ENCODE data around the gene PRUNE2.

PRUNE2 gene

GRCh38 chr9:76856016-76856415, 49.9 kb downstream of the PRUNE2 start:
- H3K36me3 ChIP-seq (ENCODE audit: control insufficient read depth, low read length), result no peaks in the 10 kb centered on the region
- no peaks in the 10 kb centered on the region for H3K4me1 ChIP-seq (ENCODE audit: control insufficient read depth, low read length)
- no peaks in the 10 kb centered on the region for H3K79me2 ChIP-seq (ENCODE audit: control insufficient read depth, low read length)
- no peaks in the 10 kb centered on the region for H3F3A ChIP-seq (ENCODE audit: control insufficient read depth, insufficient read depth)
- H4K20me1 ChIP-seq (ENCODE audit: control insufficient read depth, insufficient read depth, low read depth, low read length), result no peaks in the 10 kb centered on the region
- no peaks in the 10 kb centered on the region for H3K9me2 ChIP-seq (replicated peaks; ENCODE audit: control insufficient read depth, low read length)
- no peaks in the 10 kb centered on the region for H3K27me3 ChIP-seq (ENCODE audit: control insufficient read depth, low read length)
- H3K9me3 ChIP-seq (ENCODE audit: control insufficient read depth, insufficient read depth, low read length), result no peaks in the 10 kb centered on the region
- no peak overlapping the region for H3K27ac ChIP-seq (ENCODE audit: low read depth, low read length)
- TF ChIP-seq EZH2phosphoT487 (IDR thresholded peaks at IDR 0.05; ENCODE audit: borderline replicate concordance, low read length), result no peak
- H3K4me3 ChIP-seq (ENCODE audit: low read length), result no peak overlapping the region
- H3K4me2 ChIP-seq (ENCODE audit: low read length), result no peak overlapping the region

DNA sequence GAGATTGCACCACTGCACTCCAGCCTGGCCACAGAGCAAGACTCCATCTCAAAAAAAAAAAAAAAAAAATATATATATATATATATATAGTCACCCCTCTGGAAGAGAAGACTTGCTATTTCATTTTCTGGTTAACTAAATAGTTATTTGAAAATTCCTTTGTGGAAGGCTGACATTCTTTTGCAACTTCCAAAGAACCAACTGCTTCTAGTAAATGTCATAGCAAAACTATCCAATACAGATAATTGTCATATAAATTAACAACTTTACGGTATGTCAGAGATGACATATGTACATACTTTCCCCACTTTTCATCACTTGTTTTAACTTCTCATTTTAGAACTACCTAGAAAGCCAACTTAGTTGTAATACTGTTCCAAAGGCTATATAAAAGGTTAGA, 50.9 kb downstream of the PRUNE2 start:
- Histone ChIP-seq H3K27me3 (ENCODE audit: control insufficient read depth, low read length) (no peaks in the 10 kb centered on the region), H4K20me1 (ENCODE audit: control insufficient read depth, insufficient read depth, low read depth, low read length) (no peaks in the 10 kb centered on the region), H3K4me2 (ENCODE audit: low read length) (no peak overlapping the region), H3K4me3 (ENCODE audit: low read length) (no peak overlapping the region), H3K79me2 (ENCODE audit: control insufficient read depth, low read length) (no peaks in the 10 kb centered on the region), H3K36me3 (ENCODE audit: control insufficient read depth, low read length) (no peaks in the 10 kb centered on the region), H3K4me1 (ENCODE audit: control insufficient read depth, low read length) (no peaks in the 10 kb centered on the region), H3K27ac (ENCODE audit: low read depth, low read length) (no peak overlapping the region), H3K9me3 (ENCODE audit: control insufficient read depth, insufficient read depth, low read length) (no peaks in the 10 kb centered on the region), H3K9me2 (replicated peaks; ENCODE audit: control insufficient read depth, low read length) (no peaks in the 10 kb centered on the region), H3F3A (ENCODE audit: control insufficient read depth, insufficient read depth) (no peaks in the 10 kb centered on the region)
- TF ChIP-seq EZH2phosphoT487 (IDR thresholded peaks at IDR 0.05; ENCODE audit: borderline replicate concordance, low read length), result no peak
- TF ChIP-seq CTCF (IDR thresholded peaks at IDR 0.05; ENCODE audit: low read depth, low read length, poor library complexity, severe bottlenecking), result no peak

DNA sequence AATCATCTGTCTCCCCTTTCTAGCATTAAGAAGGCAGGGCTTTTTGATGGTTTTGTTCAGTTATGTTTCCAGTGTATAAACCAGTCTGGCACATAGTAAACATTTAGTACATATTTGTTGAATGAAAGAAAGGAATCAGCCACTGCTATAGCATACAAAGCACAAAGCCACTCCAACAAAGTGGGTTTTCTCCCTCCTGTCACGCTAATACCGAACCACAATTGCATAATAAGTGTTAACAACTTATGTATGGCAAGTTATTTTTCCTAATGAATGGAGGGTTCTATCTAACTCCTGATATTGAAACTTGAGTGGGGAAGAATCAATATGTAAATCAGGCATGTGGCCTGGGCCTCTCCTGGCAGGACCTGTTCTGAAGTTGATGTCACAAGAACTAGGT, 53.9 kb downstream of the PRUNE2 start:
- H3K9me2 ChIP-seq (replicated peaks; ENCODE audit: control insufficient read depth, low read length), result no peaks in the 10 kb centered on the region
- no peaks in the 10 kb centered on the region for H3K36me3 ChIP-seq (ENCODE audit: control insufficient read depth, low read length)
- no peaks in the 10 kb centered on the region for H4K20me1 ChIP-seq (ENCODE audit: control insufficient read depth, insufficient read depth, low read depth, low read length)
- no peaks in the 10 kb centered on the region for H3K79me2 ChIP-seq (ENCODE audit: control insufficient read depth, low read length)
- no peaks in the 10 kb centered on the region for H3K4me1 ChIP-seq (ENCODE audit: control insufficient read depth, low read length)
- H3K4me3 ChIP-seq (ENCODE audit: low read length), result no peak overlapping the region
- no peaks in the 10 kb centered on the region for H3K9me3 ChIP-seq (ENCODE audit: control insufficient read depth, insufficient read depth, low read length)
- H3K27ac ChIP-seq (ENCODE audit: low read depth, low read length), result no peak overlapping the region
- TF ChIP-seq CTCF (IDR thresholded peaks at IDR 0.05; ENCODE audit: low read depth, low read length, poor library complexity, severe bottlenecking) (no peak), EZH2phosphoT487 (IDR thresholded peaks at IDR 0.05; ENCODE audit: borderline replicate concordance, low read length) (no peak)
- H3K27me3 ChIP-seq (ENCODE audit: control insufficient read depth, low read length), result no peaks in the 10 kb centered on the region
- no peak overlapping the region for H3K4me2 ChIP-seq (ENCODE audit: low read length)
- H3F3A ChIP-seq (ENCODE audit: control insufficient read depth, insufficient read depth), result no peaks in the 10 kb centered on the region

- no peak overlapping the region for H3K4me2 ChIP-seq (ENCODE audit: low read length)
- H3K9me3 ChIP-seq (ENCODE audit: control insufficient read depth, insufficient read depth, low read length), result no peaks in the 10 kb centered on the region
- no peaks in the 10 kb centered on the region for H3K4me1 ChIP-seq (ENCODE audit: control insufficient read depth, low read length)
- H3K79me2 ChIP-seq (ENCODE audit: control insufficient read depth, low read length), result no peaks in the 10 kb centered on the region
- no peaks in the 10 kb centered on the region for H3K9me2 ChIP-seq (replicated peaks; ENCODE audit: control insufficient read depth, low read length)
- H3K27ac ChIP-seq (ENCODE audit: low read depth, low read length), result no peak overlapping the region
- H3K4me3 ChIP-seq (ENCODE audit: low read length), result no peak overlapping the region
- TF ChIP-seq CTCF (IDR thresholded peaks at IDR 0.05; ENCODE audit: low read depth, low read length, poor library complexity, severe bottlenecking) (no peak), EZH2phosphoT487 (IDR thresholded peaks at IDR 0.05; ENCODE audit: borderline replicate concordance, low read length) (no peak)
- H3K36me3 ChIP-seq (ENCODE audit: control insufficient read depth, low read length), result no peaks in the 10 kb centered on the region
- no peaks in the 10 kb centered on the region for H4K20me1 ChIP-seq (ENCODE audit: control insufficient read depth, insufficient read depth, low read depth, low read length)
- H3F3A ChIP-seq (ENCODE audit: control insufficient read depth, insufficient read depth), result no peaks in the 10 kb centered on the region
- H3K27me3 ChIP-seq (ENCODE audit: control insufficient read depth, low read length), result no peaks in the 10 kb centered on the region
These were observed 59.6 kb downstream of the PRUNE2 start for GRCh38 chr9:76846297-76846696.
